Natural killer cell (primary cell): ENCODE measurements around the gene GEMIN8. TPM values are rescaled to one million over a fixed set of nuclear protein-coding genes. Genes with fewer than 3 reads are reported as not detected.

Experiments
- ATAC-seq, 3 donors: fragments of 150-1000 bp in 2 of 3; fragments of 200-7000 bp in 1 of 3; cut with Tn5 transposase; 1 replicate in 1 of 3; 2 replicates in 2 of 3; pipeline ENCODE4 v1.10.0; 2021; ENCODE audit warnings: mild to moderate bottlenecking in 2 of 3, moderate library complexity in 2 of 3
- DNase-seq, 2 donors: peaks; one replicate each; pipeline versions ENCODE4 v3.0.0 to v3.0.0-alpha.2; 2013 to 2021; ENCODE audit warnings: mixed read lengths in 1 of 2
- H3K27ac ChIP-seq: one replicate; pipeline ENCODE4 v1.5.1; 2013; ENCODE audit warnings: mild to moderate bottlenecking, low read length
- H3K27me3 ChIP-seq: one replicate; pipeline ENCODE4 v1.6.1; 2013; ENCODE audit warnings: low read length; ENCODE audit not compliant: control insufficient read depth, insufficient read depth
- H3K36me3 ChIP-seq: one replicate; pipeline ENCODE4 v1.6.1; 2013; ENCODE audit warnings: low read length; ENCODE audit not compliant: control insufficient read depth, insufficient read depth
- H3K4me1 ChIP-seq: one replicate; pipeline ENCODE4 v1.6.1; 2013; ENCODE audit warnings: low read length; ENCODE audit not compliant: control insufficient read depth, insufficient read depth
- H3K4me3 ChIP-seq: one replicate; pipeline ENCODE4 v1.5.1; 2013; ENCODE audit warnings: low read length
- H3K9me3 ChIP-seq: one replicate; pipeline ENCODE4 v1.6.1; 2013; ENCODE audit warnings: low read length; ENCODE audit not compliant: control insufficient read depth, insufficient read depth
- H3K27ac Mint-ChIP-seq, 2 donors: one replicate each; pipeline ENCODE4 v1.8.0; 2022; ENCODE audit warnings: mild to moderate bottlenecking in 2 of 2, mixed read lengths in 2 of 2, moderate library complexity in 1 of 2
- H3K27me3 Mint-ChIP-seq, 2 donors: one replicate each; pipeline ENCODE4 v1.8.0; 2022; ENCODE audit warnings: low read depth in 2 of 2, mixed read lengths in 2 of 2
- H3K36me3 Mint-ChIP-seq: one replicate; pipeline ENCODE4 v1.8.0; 2022; ENCODE audit warnings: mixed read lengths
- H3K4me1 Mint-ChIP-seq, 2 donors: one replicate each; pipeline ENCODE4 v1.8.0; 2022; ENCODE audit warnings: mixed read lengths in 2 of 2
- H3K4me3 Mint-ChIP-seq: one replicate; pipeline ENCODE4 v1.8.0; 2022; ENCODE audit warnings: mild to moderate bottlenecking, moderate library complexity, mixed read lengths
- H3K9me3 Mint-ChIP-seq, 2 donors: one replicate each; pipeline ENCODE4 v1.8.0; 2022; ENCODE audit warnings: mixed read lengths in 2 of 2
- WGBS: methylation state at CpG from one replicate; pipeline ENCODE4 v1.1.7; 2013; ENCODE audit warnings: missing lambda C conversion rate; ENCODE audit not compliant: insufficient coverage; 5-methylcytosine and 5-hydroxymethylcytosine counted together
- intact Hi-C: fragments of 100-400 bp; cut with micrococcal nuclease; formaldehyde crosslinking; loops from one replicate; pipeline ENCODE4 v1.14.2; 2022
- total RNA-seq, 4 donors: library from RNA; stranded (reverse); fragments of 120-200 nt in 1 of 4; gene quantifications; one replicate each; pipeline versions ENCODE4 v1.2.3 to v1.2.4, GENCODE V29; 2013 to 2022
- TF ChIP-seq, protein P1 (sequence below): fragments of 200-600 bp; IDR thresholded peaks from one replicate; pipeline ENCODE4 v1.8.0; 2022; ENCODE audit warnings: antibody characterized with exemption

GEMIN8 gene
- total RNA-seq, 3 donors from 2014 or later (not counting 1 experiment from before 2014, with no cell fraction given): 8.8 to 13.4 (median 9.7) TPM

- Histone ChIP-seq H3K4me3 (no peak overlapping the region), H3K36me3 (peaks cover 3% of the 10 kb centered on the region), H3K9me3 (no peaks in the 10 kb centered on the region), H3K4me1 (no peaks in the 10 kb centered on the region), H3K27ac (no peak overlapping the region), H3K27me3 (no peaks in the 10 kb centered on the region)
- intact Hi-C loops: no loop called here
- Mint-ChIP-seq H3K4me3 (no peak overlapping the region), H3K9me3 (no peaks in the 10 kb centered on the region), H3K36me3 (no peaks in the 10 kb centered on the region), H3K27ac (no peak overlapping the region), H3K4me1 (no peaks in the 10 kb centered on the region), H3K27me3 (no peaks in the 10 kb centered on the region)
- DNase-seq (peak in 1 of 2 donors; percentile 6), ATAC-seq (no peak)
- TF ChIP-seq, protein P1, sequence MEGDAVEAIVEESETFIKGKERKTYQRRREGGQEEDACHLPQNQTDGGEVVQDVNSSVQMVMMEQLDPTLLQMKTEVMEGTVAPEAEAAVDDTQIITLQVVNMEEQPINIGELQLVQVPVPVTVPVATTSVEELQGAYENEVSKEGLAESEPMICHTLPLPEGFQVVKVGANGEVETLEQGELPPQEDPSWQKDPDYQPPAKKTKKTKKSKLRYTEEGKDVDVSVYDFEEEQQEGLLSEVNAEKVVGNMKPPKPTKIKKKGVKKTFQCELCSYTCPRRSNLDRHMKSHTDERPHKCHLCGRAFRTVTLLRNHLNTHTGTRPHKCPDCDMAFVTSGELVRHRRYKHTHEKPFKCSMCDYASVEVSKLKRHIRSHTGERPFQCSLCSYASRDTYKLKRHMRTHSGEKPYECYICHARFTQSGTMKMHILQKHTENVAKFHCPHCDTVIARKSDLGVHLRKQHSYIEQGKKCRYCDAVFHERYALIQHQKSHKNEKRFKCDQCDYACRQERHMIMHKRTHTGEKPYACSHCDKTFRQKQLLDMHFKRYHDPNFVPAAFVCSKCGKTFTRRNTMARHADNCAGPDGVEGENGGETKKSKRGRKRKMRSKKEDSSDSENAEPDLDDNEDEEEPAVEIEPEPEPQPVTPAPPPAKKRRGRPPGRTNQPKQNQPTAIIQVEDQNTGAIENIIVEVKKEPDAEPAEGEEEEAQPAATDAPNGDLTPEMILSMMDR: no peak
- WGBS: 96% methylated on average over 3 of the region's 4 CpGs
Observed at GRCh38 chrX:14003028-14003427, 26.7 kb downstream of the GEMIN8 start.

DNA sequence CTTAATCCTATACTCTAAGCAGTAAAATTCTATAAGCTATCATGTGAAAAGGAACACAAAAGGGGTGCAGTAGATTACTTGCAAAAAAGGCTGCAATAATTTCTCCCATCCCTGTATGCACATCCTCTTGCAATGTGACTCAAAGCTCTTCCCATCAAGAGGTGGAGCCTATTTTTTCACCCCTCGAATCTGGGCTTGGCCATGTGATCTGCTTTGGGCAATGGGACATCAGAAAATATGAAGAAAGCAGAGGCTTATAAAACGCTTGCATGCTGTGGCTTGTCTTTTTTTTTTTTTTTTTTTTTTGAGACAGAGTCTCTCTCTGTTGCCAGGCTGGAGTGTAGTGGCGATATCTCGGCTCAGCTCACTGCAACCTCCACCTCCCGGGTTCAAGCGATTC is 33.0 kb downstream of the GEMIN8 start:
- Histone ChIP-seq H3K4me3 (no peak overlapping the region), H3K36me3 (no peaks in the 10 kb centered on the region), H3K27ac (no peak overlapping the region), H3K27me3 (no peaks in the 10 kb centered on the region), H3K4me1 (no peaks in the 10 kb centered on the region), H3K9me3 (no peaks in the 10 kb centered on the region)
- TF ChIP-seq, protein P1: no peak
- ATAC-seq (no peak), DNase-seq (no peak)
- H3K4me3 Mint-ChIP-seq: no peak overlapping the region
- no peaks in the 10 kb centered on the region for H3K36me3 Mint-ChIP-seq
- intact Hi-C loops: no loop called here
- H3K9me3 Mint-ChIP-seq: no peaks in the 10 kb centered on the region
- WGBS: 97% methylated on average over 6 of the region's 6 CpGs
- H3K27me3 Mint-ChIP-seq: no peaks in the 10 kb centered on the region
- no peaks in the 10 kb centered on the region for H3K4me1 Mint-ChIP-seq
- no peak overlapping the region for H3K27ac Mint-ChIP-seq

DNA sequence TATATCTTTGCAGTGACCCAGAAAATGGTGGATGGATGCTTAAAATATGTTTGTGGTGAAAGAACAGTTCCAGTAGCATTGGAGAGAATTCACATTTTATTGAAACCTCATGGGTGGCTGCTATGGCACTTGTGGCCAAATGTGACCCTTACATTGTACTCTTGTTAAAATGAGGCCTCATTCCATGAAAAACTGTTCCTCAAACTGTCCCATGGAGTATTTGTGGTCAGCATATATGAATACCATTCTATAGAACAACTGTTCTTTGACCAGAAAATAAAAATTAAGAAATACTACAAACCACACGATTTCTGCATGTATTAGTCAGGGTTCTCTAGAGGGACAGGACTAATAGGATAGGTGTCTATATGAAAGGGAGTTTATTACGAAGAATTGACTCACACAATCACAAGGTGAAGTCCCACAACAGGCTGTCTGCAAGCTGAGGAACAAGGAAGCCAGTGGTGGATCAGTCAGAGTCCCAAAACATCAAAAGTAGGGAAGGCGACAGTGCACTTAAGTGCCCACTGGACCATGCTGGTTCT is 35.1 kb downstream of the GEMIN8 start:
- no peak overlapping the region for H3K4me3 Mint-ChIP-seq
- no peaks in the 10 kb centered on the region for H3K4me1 ChIP-seq
- no peaks in the 10 kb centered on the region for H3K4me1 Mint-ChIP-seq
- no peaks in the 10 kb centered on the region for H3K27me3 ChIP-seq
- no peaks in the 10 kb centered on the region for H3K9me3 Mint-ChIP-seq
- H3K27ac ChIP-seq: no peak overlapping the region
- 79% methylated on average over 2 of the region's 3 CpGs for WGBS
- intact Hi-C loops: no loop called here
- H3K36me3 ChIP-seq: no peaks in the 10 kb centered on the region
- H3K9me3 ChIP-seq: no peaks in the 10 kb centered on the region
- no peak for DNase-seq
- H3K27me3 Mint-ChIP-seq: no peaks in the 10 kb centered on the region
- no peak overlapping the region for H3K27ac Mint-ChIP-seq
- ATAC-seq: no peak
- H3K36me3 Mint-ChIP-seq: no peaks in the 10 kb centered on the region
- H3K4me3 ChIP-seq: no peak overlapping the region
- TF ChIP-seq, protein P1: no peak

DNA sequence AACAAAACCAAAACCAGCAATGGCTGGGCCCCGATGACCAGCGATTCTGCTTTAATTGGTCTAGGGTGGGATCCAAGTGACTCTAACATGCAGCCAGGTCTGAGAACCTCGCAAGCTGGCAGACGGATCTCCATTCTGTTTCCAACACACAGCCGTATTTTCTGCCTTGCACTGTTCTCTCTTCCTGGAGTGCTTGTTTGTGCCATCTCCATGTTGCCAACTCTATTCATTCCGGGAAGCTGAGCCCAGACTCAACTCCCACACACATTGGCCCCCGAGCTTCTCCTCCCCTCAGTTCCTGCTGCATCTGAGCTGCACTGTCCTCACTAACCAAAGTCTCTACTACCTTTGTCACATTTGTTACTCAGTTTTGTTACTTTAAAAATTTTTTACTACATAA is 35.6 kb downstream of the GEMIN8 start:
- Mint-ChIP-seq H3K27ac (no peak overlapping the region), H3K27me3 (no peaks in the 10 kb centered on the region), H3K4me3 (no peak overlapping the region), H3K36me3 (no peaks in the 10 kb centered on the region), H3K4me1 (no peaks in the 10 kb centered on the region), H3K9me3 (no peaks in the 10 kb centered on the region)
- Histone ChIP-seq H3K36me3 (no peaks in the 10 kb centered on the region), H3K4me3 (no peak overlapping the region), H3K27ac (no peak overlapping the region), H3K27me3 (no peaks in the 10 kb centered on the region), H3K9me3 (no peaks in the 10 kb centered on the region), H3K4me1 (no peaks in the 10 kb centered on the region)
- intact Hi-C loops: no loop called here
- DNase-seq (no peak), ATAC-seq (no peak)
- TF ChIP-seq, protein P1: no peak
- WGBS: 94% methylated on average over 7 of the region's 7 CpGs
